Epithelial cell of esophagus (primary cell): Measurements from ENCODE around the gene CCDC78.

Experiments used
- DNase-seq: peaks from one replicate; pipeline ENCODE4 v3.0.0; 2010; ENCODE audit warnings: low read depth
- H3K4me3 ChIP-seq: 2 replicates; pipeline ENCODE4 v1.5.1; 2011; ENCODE audit warnings: mild to moderate bottlenecking, low read length, control low read depth
- CTCF ChIP-seq: IDR thresholded peaks from 2 replicates; pipeline ENCODE4 v1.5.1; 2011; ENCODE audit warnings: low read depth, mild to moderate bottlenecking, low read length, control low read depth, inconsistent platforms; ENCODE audit not compliant: insufficient read depth; ENCODE audit errors: missing control alignments

Gene CCDC78

DNA sequence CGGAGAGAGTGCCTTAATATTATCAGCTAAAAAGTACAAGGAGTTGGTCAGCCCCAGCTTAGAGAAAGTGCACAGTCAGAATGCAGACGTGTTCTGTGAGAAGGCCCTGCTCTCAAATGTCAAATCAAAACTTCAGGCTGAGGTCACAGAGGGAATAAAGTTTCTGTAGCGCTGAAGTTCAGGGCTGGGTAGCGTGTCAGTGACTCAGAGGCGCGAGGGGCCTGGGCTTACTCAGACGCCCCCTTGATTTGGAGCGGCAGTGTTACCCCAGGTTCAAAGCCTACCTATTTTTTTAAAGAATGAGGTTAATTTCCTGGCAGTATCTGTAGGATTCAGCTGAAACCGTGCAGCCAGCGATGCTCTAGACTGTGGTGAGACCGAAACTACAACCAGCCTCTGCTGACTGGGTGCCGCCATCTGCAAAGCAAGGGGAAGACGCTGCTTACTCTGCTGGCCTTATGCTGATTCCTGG lies 9.8 kb upstream of the CCDC78 start:
- no peak overlapping the region for H3K4me3 ChIP-seq
- TF ChIP-seq CTCF = no peak
- no peak for DNase-seq

DNA sequence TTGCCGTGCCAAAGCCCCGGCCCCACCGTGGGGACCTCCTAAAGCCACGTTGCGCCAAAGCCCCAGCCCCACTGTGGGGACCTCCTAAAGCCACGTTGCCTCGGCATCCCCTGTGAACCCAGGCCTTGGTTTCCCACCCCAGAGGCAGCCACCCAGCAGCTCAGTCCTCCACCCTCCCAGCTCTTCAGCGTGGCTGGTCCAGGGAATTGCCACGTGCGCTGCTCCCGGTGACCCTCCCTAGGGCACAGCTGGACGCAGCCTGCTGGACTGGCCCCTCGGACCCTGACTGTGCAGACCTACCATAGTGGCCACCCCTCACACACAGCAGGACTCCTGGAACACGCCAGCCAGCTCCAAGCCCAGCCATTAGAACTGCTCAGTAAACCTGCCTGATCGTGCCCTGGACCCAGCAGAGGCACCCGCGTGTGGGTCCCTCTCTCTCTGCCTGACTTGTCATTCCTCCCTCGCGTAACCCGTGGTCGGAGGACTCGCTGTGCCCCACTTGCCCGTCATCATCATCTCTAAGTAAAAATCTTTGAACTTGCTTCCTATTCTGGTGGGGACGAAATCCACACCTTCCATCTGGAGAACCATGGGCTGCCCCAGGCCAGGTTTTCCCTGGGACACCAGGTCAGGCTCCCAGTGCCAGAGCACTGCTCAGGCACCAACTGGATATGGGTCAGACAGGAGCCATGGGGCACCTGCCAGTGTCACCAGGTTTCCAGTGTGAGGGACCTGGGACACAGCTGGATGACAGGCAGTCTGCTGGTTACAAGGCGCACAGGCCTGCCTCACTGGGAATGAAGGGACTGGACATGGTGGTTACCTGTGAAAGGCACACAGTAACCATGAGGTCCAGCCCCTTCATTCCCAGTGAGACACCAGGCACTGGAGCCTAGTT lies 9.0 kb upstream of the CCDC78 start:
- TF ChIP-seq CTCF = no peak
- H3K4me3 ChIP-seq = no peak overlapping the region

DNA sequence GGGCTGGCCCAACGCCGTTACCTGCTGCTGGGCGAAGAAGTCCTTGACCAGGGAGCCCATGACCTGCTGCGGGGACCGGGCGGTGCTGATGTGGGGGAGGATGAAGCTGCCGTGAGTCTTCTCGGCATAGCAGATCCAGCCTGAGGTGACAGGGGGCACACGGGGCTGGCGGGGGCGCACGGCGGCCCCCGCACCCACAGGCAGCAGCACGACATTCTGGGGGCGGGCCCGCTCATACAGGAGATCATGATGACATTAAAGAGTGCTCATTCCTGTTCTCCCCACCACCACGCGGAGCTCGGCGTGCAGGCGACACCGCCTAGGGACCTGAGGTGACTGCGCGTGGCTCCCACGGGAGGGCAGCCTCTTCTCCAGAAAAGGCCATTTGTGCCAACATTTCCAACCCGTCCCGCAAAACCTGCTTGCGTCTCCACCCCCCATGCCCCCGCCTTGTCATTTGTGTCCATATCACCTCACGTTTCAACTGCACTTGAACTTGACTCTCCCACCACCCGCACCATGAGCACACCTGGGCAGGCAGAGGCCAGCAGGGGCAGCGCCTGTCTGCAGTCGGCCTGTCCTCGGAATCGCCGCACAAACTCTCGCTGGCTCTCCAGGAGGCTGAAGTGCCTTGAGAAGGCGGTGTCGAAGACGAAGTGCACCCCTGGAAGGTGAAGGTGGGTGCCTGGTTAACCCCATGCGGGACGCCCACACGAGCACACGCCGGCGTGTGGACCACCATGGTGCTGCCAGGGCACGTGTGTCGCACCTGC lies 8.2 kb upstream of the CCDC78 start:
- no peak for DNase-seq
- H3K4me3 ChIP-seq = no peak overlapping the region

More for the DNA sequence above, 9.0 kb upstream of the CCDC78 start:
- no peak for DNase-seq

DNA sequence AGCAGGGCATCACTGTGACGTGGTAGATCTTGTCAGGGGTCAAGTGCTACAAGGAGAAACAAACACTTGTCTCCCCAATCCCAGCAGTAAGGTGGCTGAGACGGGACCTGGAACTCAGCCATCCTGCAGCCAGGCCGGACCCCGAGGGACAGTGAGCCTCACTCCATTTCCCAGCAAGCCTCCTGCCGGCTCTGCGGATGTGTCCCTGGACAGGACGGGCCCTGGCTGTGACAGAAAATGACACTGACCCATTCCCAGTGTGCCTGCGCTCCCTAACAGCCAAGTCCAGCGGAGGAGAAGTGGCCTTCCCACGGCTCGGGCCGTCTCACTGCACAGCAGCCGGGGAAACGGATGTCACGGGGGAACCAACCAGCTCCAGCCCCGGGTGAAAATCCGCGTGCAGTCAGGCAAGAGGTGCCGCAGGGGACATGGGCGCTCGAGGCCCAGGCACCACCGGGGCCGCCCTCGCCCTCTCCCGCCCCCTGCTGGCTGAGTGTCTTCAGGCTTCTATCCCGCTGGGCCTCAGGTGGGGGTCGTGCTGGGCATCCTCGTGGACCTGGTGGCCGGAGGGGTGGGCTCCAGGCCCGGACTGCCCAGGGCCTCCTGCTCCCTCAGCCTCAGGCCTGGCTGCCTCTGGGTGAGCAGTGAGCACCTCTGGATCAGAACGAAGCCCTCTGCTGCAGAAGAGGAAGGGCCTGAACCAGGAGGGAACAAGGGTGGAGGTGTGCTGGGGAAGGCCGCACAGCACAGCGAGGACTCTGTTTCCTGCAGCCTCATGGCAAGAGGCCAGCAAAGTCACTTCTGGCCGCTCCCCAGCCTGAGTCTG lies 7.4 kb upstream of the CCDC78 start:
- peak; percentile 39 for TF ChIP-seq CTCF
- DNase-seq = no peak

More for the DNA sequence above, 8.2 kb upstream of the CCDC78 start:
- TF ChIP-seq CTCF = no peak

GRCh38 chr16:732936-733335 lies 6.7 kb upstream of the CCDC78 start:
- no peak for TF ChIP-seq CTCF
- DNase-seq = no peak
- no peak overlapping the region for H3K4me3 ChIP-seq

More for the DNA sequence above, 7.4 kb upstream of the CCDC78 start:
- H3K4me3 ChIP-seq = no peak overlapping the region

GRCh38 chr16:732332-732731 lies 6.1 kb upstream of the CCDC78 start:
- TF ChIP-seq CTCF = no peak
- H3K4me3 ChIP-seq = no peak overlapping the region
- DNase-seq = no peak
